Astrocyte of the spinal cord (primary cell): Measurements from ENCODE around the gene ZNFX1.
A peak's percentile ranks its signal among the peaks of the same experiment; 100 is the strongest.

Experiments
- DNase-seq: peaks from one replicate; pipeline ENCODE4 v3.0.0; 2011; ENCODE audit warnings: low read depth, low spot score
- H3K4me3 ChIP-seq: 2 replicates; pipeline ENCODE4 v1.5.1; 2011; ENCODE audit warnings: low read depth, mild to moderate bottlenecking, low read length, moderate library complexity
- CTCF ChIP-seq: IDR thresholded peaks from 2 replicates; pipeline ENCODE4 v1.5.1; 2012; ENCODE audit warnings: low read depth, mild to moderate bottlenecking, low read length, inconsistent platforms
- in situ Hi-C: cut with HindIII; loops from 2 replicates; pipeline ENCODE4 v1.10.0; 2017; ENCODE audit warnings: low sequenced_read_pairs

ZNFX1 gene

DNA sequence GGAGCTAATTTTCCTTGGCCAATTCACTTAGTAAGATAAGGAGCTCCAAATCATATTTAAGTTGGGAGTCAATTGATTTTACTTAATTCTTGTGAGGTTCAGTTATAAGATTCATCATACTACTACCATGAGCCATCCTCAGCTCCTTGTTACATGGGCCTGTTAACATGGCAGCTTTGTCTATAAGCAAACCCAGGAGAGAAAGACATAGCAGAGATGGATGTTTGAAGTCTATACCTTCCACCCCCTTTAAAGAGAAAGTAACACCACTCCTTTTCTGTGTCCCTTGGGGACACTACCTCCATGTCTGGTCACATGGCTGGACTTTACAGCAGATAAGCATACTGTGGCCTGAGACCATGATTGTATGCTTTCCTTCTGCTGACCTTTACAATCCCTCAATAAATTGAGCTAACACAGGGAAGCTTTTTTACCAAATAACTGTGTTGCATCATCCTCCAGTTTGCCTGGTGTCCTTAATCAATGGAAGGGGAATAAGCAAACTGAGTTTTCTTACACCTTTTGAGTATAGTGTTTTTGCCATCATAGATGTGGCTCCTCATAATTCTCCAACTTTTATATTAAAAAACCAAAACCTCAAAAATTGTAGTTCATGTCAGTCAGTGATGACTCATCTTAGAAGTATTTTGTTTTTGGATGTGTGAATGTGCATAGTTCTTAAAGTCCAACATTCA lies 9.8 kb upstream of the ZNFX1 start:
- H3K4me3 ChIP-seq: no peak overlapping the region
- no peak for TF ChIP-seq CTCF
- peak; percentile 59 for DNase-seq

DNA sequence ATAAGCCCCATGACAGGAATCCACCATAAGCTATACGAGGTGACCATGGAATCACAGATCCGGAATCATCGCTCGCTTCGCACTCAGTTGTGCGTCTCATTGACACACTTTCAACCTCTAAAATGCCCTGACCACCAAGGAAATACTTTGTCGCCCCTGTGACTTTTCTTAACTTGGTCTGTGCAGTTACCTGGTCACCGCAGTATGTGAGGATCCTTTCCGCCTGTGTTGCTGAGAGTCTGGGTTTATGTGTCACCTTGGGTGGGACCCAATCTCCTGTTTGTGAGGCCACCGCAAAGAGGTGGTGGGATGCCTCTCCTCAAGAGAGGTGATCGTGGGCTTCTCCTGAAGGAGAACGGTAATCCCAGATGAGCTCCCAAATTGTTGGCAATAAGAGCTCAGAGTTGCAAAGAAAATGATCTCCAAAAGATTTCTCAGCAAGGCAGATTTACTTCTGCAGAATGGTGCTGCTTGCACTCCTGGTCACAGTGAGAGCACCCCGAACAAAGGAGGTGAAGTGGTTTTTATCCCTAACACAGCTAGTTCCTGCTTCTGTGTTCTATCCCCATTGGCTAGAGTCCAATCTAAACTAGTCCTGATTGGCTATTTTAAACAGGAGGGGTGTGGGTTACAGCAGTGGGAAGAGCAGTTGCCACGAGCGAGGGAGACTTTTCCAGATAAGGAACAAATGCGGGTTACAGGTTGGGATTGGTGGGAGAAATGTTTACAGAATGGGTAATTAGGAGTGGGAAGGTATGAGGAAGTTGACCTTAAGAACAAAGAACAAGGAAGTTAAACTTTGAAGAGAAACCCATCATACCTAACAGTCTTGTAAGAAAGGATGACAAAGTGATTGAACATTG lies 9.1 kb upstream of the ZNFX1 start:
- TF ChIP-seq CTCF: no peak
- in situ Hi-C loops: no loop called here
- no peak overlapping the region for H3K4me3 ChIP-seq
- no peak for DNase-seq

More for the DNA sequence above, 9.8 kb upstream of the ZNFX1 start:
- in situ Hi-C loops: no loop called here

GRCh38 chr20:49285813-49286494 lies 8.1 kb upstream of the ZNFX1 start:
- no peak for DNase-seq
- in situ Hi-C loops: no loop called here
- TF ChIP-seq CTCF: no peak
- H3K4me3 ChIP-seq: no peak overlapping the region

GRCh38 chr20:49285233-49285668 lies 7.4 kb upstream of the ZNFX1 start:
- TF ChIP-seq CTCF: no peak
- in situ Hi-C loops: no loop called here
- H3K4me3 ChIP-seq: no peak overlapping the region
- DNase-seq: no peak

- in situ Hi-C loops: no loop called here
- no peak for DNase-seq
- no peak overlapping the region for H3K4me3 ChIP-seq
- TF ChIP-seq CTCF: no peak
Measured at GRCh38 chr20:49284818-49285217, 7.0 kb upstream of the ZNFX1 start.
